NCI-H82 treated with DMSO at 0.1 percent for 48 hours (cell line): ENCODE measurements around the gene CAV1.

Experiments used
- DNase-seq: peaks from one replicate; lab custom pipeline; 2025; ENCODE audit not compliant: unreplicated experiment; lab: John Stamatoyannopoulos, UW

The CAV1 gene

DNA sequence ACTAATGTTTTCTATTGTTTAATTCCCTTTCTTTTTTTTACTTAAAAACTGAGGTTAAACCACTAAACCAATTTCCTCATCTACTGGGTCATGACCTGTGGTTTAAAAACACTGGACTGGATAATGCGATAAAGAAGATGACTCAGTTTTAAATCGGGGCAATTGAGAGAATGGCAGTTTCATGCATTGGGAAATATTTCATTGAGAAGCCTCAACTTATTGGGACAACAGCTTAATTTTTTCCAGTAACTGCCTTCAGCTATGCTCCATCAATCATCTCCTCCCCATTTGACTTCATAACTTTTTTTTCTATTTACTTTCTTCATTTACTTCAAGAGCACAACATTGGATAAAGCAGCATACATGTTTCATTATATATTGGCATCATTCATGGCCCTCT is 85.4 kb downstream of the CAV1 start:
- no peak for DNase-seq

DNA sequence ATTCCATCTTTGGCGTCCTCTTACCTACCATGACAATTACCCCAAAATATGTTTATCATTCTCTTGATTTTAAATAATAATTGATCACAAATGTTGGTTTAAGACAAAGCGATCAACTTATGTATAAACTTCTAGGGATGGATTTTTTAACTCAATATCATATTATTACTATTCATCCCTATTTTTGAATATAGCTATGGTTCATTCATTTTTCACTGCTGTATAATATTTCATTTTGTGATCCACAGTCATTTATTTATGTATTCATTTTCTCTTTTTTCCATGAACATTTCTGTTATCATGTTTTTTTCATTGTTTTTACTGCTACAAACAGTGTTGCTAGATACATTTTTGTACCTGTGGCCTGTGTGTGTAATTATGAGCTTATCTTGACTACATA is 85.9 kb downstream of the CAV1 start:
- no peak for DNase-seq
